HG03432 (cell line): ENCODE data around the gene FAM20C.
"Not testable (repeated sequence)": the region's sequence is repeated elsewhere in the genome, so short reads cannot be mapped to it uniquely, and the experiment has no call there.

Experiments
- ATAC-seq: cut with Tn5 transposase; IDR thresholded peaks from one replicate; pipeline ENCODE4 v1.9.1; 2021; ENCODE audit warnings: mild to moderate bottlenecking, moderate library complexity; ENCODE audit not compliant: unreplicated experiment

Gene FAM20C

DNA sequence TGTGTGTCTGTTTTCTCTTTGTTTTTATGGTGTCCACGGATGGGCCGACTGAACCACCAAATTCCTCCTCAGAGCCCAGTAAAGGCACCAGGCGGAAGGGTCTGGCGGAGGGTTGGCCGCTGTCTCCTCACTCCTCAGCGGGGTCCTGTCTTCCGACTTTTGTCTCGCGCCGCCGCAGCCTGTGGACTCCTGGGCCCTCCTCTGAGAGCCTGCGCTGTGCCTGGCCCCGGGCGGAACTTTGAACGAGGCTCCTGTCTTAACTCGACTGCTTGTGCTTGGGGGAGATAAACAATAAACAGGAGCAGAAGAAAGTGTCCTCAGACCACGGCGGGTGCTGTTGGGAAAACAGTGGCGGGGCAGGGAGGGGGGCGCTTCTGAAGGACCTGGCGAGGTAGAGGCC, 2.2 kb upstream of the FAM20C start:
- no peak for ATAC-seq

DNA sequence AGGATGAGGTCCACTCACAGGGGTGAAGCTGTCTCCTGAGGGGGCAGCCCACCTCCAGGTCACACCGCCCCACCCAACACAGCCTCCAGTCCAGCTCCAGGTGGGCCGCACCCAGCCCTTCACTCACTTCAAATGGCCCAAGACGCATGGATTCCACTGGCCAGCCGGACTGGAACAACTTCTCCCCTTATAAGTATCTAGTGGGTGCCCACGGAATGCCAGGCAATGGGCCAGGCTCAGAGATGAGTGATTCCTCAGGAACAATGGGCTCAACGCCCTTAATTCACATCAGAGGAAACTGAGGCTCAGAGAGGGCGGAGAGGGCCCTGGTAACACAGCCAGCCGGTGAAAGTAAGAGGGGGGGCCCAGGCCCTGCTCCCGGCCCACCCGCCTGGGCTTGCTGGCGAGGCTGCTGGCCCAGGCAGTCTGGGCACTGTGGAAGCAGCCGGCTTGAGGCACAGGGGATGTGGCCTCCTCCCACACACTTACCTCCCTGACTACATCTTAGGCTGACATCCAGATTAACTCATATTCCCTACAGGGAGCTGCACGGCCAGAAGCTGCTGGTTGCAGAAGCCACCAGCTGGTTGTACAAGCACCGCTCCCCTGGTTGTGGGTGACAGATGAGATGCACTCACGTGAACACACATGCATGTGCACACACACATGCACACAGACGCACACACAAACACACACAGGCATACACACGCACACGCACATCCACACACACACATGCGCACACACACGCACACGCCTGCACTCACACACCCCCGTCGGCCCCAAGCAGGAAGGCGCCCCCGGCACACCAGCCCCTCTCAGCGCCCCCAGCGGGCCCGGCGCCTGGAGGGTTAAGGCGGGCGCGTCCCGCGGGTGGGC, 1.0 kb upstream of the FAM20C start:
- no peak for ATAC-seq

DNA sequence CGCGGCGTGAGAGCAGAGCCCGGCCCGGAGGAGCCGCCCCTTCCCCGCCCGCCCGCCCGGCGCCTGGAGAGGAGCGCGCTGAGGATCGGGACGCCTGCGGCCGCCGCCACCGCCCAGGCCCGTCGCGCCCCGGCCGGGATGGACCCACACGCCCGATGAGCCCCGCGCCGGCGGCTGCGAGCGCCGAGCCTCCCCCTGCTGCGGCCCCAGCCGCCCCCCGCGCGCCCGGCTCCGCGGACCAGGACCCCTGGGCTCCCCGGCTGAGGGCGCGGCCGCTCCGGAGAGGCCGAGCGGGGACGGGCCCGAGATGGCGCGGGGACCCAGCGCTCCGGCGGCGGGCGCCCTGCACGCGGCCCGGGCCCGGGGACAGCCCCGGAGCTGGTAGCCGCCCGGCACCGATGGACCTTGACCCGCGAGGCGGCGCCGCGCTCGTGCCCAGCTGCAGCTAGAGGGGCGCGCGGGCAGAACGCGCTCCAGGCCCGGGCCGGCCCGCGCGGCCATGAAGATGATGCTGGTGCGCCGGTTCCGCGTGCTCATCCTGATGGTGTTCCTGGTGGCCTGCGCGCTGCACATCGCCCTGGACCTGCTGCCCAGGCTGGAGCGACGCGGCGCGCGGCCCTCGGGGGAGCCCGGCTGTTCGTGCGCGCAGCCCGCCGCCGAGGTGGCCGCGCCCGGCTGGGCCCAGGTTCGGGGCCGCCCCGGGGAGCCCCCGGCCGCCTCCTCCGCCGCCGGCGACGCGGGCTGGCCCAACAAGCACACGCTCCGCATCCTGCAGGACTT, 520 bp downstream of the FAM20C start:
- ATAC-seq, result no peak

GRCh38 chr7:193481-194251, 1.3 kb downstream of the FAM20C start:
- no peak for ATAC-seq

GRCh38 chr7:194252-195009, 2.1 kb downstream of the FAM20C start:
- no peak for ATAC-seq

DNA sequence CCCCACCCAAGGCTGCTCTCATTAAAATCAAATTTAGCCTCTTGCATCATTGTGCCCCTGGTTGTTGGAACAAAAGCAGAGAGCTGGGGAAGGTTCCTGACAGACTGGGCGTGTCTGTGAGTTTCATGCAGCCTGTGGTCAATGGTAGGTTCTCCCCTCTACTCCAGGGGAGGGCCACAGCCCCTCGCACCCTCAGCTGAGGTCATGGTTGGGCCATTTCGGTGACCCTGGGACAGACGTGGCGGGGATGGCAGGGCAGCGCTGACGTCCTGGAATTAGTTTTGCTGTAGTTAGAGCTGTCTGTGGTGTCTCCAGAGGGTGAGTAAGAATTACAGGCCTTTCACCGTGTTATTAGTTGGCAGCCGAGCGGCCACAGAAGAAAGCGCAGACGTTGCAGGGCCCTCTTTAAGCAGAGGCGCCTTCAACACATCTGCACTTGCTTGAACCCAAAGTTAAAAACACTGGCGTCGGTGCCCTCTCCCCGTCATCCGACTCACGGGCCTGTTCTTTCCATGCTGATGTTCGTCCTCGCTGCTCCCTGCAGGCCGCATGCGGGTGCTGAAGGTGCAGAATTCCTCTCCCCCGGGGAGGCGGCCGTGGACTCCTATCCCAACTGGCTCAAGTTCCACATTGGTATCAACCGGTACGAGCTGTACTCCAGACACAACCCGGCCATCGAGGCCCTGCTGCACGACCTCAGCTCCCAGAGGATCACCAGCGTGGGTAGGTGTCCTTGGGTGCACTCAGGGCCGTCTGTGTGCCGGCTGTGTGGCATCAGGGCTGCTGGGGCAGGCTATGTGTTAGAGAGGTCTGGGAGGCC, 2.8 kb downstream of the FAM20C start:
- no peak for ATAC-seq

DNA sequence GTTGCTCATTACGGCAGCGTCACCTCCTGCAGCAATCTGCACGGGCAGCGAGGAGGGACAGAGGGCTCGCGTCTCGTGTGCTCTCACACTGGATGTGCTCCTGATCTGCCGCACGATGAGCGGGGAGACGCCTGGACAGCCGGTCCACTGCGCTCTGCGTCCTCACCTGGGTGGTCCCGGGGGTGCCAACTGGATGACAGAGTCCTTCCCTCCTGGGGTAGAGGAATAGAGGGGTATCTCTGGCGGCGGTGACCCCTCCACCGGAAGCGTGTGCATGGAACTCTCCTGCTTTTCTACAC, 3.4 kb downstream of the FAM20C start:
- ATAC-seq, result no peak

DNA sequence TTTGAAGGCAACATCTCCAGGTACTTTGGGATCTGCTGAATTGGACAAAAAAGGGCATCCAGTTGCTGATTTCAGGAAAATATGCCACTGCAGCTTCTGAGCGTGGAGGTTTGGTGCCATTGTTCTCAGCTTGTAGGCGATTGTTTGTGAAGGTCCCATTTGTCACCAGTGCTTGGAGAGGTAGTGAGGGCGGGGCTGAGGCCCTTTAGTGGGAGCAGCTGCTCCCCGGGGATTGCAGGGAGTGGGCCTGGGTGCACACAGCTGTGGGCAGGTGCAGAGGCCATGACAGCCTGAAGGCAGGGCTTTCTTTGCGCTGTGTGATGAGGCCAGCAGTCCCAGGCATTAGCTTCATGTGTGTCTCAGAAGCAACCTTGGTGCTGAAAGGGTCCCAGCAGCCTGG, 3.9 kb downstream of the FAM20C start:
- no peak for ATAC-seq

DNA sequence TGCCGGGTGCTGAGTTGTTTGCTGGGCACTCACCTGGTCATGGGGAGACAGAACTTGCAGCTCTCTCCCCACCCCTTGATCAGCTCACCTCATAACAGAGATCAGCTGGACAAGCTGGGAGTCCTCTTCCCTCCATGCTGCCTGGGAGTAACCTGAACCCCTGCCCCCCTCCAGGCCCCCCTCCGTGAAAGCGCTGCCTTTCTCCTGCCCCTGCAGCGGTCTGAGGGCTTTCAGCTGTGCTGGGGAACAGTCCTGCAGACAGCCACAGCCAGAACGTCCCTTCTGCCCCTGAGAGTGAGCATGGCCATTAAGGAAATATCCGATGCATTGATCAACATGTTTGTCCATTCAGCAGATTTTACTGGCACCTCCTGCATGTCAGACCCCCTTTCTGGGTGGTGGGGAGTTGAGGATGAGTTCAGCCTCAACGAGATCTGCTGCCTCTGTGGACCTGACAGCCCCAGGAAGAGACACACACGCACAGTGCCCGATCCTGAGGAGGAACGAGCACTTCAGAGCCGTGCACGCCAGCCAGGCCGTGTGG, 4.5 kb downstream of the FAM20C start:
- ATAC-seq, result no peak

- ATAC-seq, result no peak
These were observed 5.3 kb downstream of the FAM20C start for GRCh38 chr7:197413-198335.

DNA sequence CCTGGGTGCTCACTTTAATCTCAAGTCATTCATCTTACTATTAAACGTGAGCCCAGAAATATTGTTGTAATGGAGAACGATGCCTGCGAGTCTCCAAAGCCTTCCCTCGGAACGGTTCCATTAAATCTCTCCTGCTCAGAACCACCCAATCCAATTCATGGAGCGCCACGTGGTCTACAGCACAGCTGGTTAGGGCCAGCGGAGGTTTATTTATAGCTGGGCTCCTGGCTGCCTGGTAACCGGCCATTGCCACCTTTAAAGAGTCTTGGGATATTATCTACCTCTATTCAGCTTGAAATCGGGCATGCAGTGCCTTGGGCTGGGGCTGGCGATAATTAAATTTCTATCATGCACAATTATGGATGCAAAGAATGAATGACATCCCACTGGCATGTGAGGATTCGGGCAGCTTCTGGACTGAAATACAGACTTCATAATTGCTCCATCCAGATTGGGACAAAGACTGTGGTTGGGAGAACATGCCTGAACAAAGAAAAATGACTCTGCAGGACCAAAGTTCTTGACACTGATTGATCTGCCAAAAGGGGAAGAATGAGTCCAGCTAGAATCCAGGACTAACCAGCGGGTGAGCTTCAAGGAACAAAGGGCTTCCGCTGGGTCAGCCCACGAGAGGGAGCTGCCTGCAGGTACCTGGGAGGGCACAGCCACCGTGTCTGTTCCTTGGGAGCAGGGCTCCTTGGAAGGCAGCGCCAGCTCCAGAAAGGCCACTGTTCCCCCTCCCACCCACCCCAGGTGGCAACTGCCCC, 7.3 kb downstream of the FAM20C start:
- ATAC-seq, result no peak

- ATAC-seq, result no peak
These were observed 7.9 kb downstream of the FAM20C start for GRCh38 chr7:200290-200689.

GRCh38 chr7:200704-201103, 8.3 kb downstream of the FAM20C start:
- ATAC-seq, result no peak

DNA sequence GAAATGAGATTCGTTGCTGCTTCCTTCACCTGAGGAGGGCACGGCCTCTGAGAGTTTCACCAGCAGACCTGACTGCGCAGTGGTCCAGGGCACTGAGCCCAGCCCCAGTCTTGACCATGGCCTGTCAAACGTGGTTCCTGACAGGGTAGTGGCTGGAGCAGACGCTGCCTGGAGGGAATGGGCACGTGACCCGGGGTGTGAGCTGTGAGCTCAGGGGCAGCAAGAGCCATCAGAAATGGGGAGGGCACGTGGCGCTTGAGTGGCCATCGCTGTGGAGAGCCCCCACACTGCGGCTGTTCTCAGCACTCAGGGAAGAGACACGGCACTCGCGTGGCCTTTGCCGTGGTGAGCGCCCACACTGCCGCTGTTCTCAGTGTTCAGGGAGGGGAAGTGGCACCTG, 12.0 kb downstream of the FAM20C start:
- no peak for ATAC-seq

DNA sequence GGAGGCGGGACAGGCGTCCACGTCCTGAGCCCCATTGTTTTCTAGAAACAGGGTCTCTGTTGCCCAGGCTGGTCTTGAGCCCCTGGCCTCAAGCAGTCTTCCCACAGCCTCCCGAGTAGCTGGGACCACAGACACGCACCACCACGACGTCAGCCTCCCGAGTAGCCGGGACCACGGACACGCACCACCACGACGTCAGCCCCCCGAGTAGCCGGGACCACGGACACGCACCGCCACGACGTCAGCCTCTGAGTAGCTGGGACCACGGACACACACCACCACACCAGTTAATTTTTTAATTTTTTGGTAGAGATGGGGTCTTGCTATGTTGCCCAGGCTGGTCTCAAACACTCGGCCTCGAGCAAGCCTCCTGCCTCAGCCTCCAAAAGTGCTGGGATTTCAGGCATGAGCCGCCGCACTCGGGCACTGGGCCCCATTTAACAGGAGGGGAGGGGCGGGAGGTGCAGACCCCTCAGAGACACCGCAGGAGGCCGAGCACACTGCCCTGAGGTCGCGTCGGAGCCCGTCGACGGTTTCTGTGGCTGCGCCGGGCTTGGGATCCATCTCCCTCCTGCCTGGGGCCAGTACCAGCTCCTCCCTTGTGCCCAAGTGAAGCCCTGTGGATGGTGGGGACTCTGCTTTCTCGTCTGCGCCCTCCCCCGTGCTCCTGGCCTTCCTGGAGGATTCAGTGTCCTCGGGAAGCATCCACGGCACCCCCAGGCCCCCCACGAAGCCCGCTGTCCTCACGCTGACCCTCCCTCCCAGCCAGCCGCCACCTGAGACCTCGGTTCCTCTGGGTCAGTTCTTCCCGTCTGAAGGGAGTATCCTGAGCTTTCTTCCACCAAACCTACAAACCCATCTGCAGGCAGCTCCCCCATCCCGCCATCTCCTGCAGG, 13.0 kb downstream of the FAM20C start:
- ATAC-seq, result no peak

DNA sequence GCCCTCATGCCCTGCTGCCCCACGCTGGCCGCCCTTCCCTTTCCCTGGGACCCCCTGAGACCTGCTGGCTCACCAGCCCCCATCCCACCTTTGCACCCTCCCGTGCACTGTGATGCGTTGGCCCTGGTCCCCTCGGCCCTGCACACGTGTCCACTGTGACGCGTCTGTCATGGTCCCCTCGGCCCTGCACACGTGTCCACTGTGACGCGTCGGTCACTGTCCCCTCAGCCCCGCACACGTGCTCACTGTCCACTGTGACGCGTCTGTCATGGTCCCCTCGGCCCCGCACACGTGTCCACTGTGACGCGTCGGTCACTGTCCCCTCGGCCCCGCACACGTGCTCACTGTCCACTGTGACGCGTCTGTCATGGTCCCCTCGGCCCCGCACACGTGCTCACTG, 14.0 kb downstream of the FAM20C start:
- ATAC-seq, result not testable (repeated sequence)
